ENCODE measurements around the gene ACP3. TPM values are rescaled to one million over a fixed set of nuclear protein-coding genes. Genes with fewer than 3 reads are reported as not detected.

The ACP3 gene
- total and polyA plus RNA-seq, 9 of the 15 experiments (the other 6 are each of a cell fraction or from before 2014, with no cell fraction given), result 0.08 to 1.1 (median 0.21) TPM

- no TSS peak for BruUV-seq (replicated peaks)
- no peak for TF ChIP-seq RCOR1 (IDR thresholded peaks at IDR 0.05; ENCODE audit: borderline replicate concordance in 1 of 2, low read depth in 2 of 2, low read length in 2 of 2)
- no peak for TF ChIP-seq SMARCA5 (IDR thresholded peaks at IDR 0.05)
- no peak for TF ChIP-seq TBP (optimal IDR thresholded peaks at IDR 0.05; ENCODE audit: low read depth, low read length)
- TF ChIP-seq ZNF318 (IDR thresholded peaks at IDR 0.05; ENCODE audit: borderline replicate concordance in 1 of 2, low read depth in 1 of 2), result no peak
- TF ChIP-seq DNMT1 (IDR thresholded peaks at IDR 0.05), result no peak
- TF ChIP-seq SIX5 (IDR thresholded peaks at IDR 0.05; ENCODE audit: borderline replicate concordance in 1 of 2, insufficient read depth in 1 of 2, low read depth in 1 of 2, low read length in 2 of 2), result no peak
- no peak for TF ChIP-seq SAFB2 (IDR thresholded peaks at IDR 0.05; ENCODE audit: borderline replicate concordance, low read depth, low read length, severe bottlenecking)
- TF ChIP-seq ZNF644 (tag; IDR thresholded peaks at IDR 0.05; ENCODE audit: low read depth), result no peak
- no peak for TF ChIP-seq ZBTB33 (CRISPR knock-in tag; IDR thresholded peaks at IDR 0.05)
- no peak for TF ChIP-seq ZNF311 (CRISPR knock-in tag; IDR thresholded peaks at IDR 0.05)
- no peak for TF ChIP-seq GATAD2B (IDR thresholded peaks at IDR 0.05; ENCODE audit: borderline replicate concordance)
- no peak for TF ChIP-seq MED1 (CRISPR knock-in tag; IDR thresholded peaks at IDR 0.05; ENCODE audit: borderline replicate concordance)
Measured at GRCh38 chr3:132378048-132378762, 61.0 kb downstream of the ACP3 start.

More at GRCh38 chr3:132378048-132378762, 61.0 kb downstream of the ACP3 start:
- Histone ChIP-seq H3K9ac (ENCODE audit: insufficient read depth in 1 of 2, low read depth in 2 of 2, low read length in 2 of 2) (no peak overlapping the region), H3K79me2 (ENCODE audit: control insufficient read depth, insufficient read depth, low read length) (no peaks in the 10 kb centered on the region), H3K36me3 (ENCODE audit: control insufficient read depth, insufficient read depth, low read length) (no peaks in the 10 kb centered on the region), H3K9me3 (replicated peaks; ENCODE audit: control insufficient read depth, insufficient read depth, low read depth, low read length) (no peaks in the 10 kb centered on the region), H3K9me1 (ENCODE audit: control insufficient read depth, insufficient read depth, low read length) (no peaks in the 10 kb centered on the region), H4K20me1 (replicated peaks; ENCODE audit: control insufficient read depth, insufficient read depth, low read length) (no peaks in the 10 kb centered on the region), H3K27me3 (ENCODE audit: control insufficient read depth in 2 of 2, insufficient read depth in 2 of 2, low read length in 2 of 2) (peaks cover 0 to 4% of the 10 kb centered on the region in 2 experiments; a peak in 2 of 5 replicates), H3K4me3 (no peak overlapping the region), H3K4me2 (ENCODE audit: insufficient read depth, low read length) (no peak overlapping the region), H2AFZ (ENCODE audit: low read depth, low read length) (no peak overlapping the region), H3K4me1 (replicated peaks in 1 of 2; ENCODE audit: control insufficient read depth in 2 of 2, insufficient read depth in 2 of 2, low read length in 2 of 2) (no peaks in the 10 kb centered on the region), H3K27ac (ENCODE audit: extremely low read depth, low read depth, low read length) (no peak overlapping the region)
- ATAC-seq, result no peak
- ChIA-PET CTCF (ENCODE audit: low intra/inter-chr PET ratio) (no interaction called here), POLR2A (no interaction called here)
- no peak for DNase-seq (ENCODE audit: extremely low read depth in 1 of 4, low spot score in 3 of 4)
- WGBS (ENCODE audit: insufficient coverage, low coverage, missing lambda C conversion rate), result 3% methylated on average over 2 of the region's 2 CpGs
- FAIRE-seq, result no peak
- in situ Hi-C loops (cut with MboI), result loop anchor here (25.0 kb wide), 1 partner anchor 591 kb away; no protein-coding TSS in a partner anchor
- intact Hi-C loops (cut with micrococcal nuclease), result no loop called here

Measured in K562 (cell line).